Measurements from ENCODE around the gene TMEM69.
"Not testable (repeated sequence)": the region's sequence is repeated elsewhere in the genome, so short reads cannot be mapped to it uniquely, and the experiment has no call there.

The TMEM69 gene

GRCh38 chr1:45739641-45740156, 51.7 kb downstream of the TMEM69 start:
- not testable (repeated sequence) for DNase-seq
